NCI-H146 treated with DMSO at 0.1 percent for 48 hours (cell line): ENCODE results near the gene OR52I1.

Experiments
- DNase-seq: peaks from one replicate; lab custom pipeline; 2025; ENCODE audit not compliant: unreplicated experiment; lab: John Stamatoyannopoulos, UW

OR52I1 gene

DNA sequence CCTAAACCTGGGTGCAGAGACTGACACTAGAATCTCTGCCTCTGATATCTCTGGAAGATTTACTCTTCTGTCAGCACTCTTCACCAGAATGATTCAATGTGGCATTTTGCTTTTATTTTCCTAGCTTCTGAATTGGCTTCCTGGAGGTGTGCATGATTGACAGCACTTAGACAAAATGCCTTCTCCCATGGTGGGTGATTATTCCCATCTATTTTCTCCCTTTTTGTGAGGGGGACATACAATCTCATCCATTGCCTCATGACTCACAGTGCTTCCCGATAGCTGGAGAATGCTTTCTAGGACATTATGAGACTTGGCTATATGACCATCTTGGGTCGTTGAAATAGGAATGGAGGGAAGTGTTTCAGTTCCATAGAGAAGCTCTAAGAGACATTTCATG, 18.1 kb downstream of the OR52I1 start:
- no peak for DNase-seq

GRCh38 chr11:4615856-4616444, 22.1 kb downstream of the OR52I1 start:
- no peak for DNase-seq

DNA sequence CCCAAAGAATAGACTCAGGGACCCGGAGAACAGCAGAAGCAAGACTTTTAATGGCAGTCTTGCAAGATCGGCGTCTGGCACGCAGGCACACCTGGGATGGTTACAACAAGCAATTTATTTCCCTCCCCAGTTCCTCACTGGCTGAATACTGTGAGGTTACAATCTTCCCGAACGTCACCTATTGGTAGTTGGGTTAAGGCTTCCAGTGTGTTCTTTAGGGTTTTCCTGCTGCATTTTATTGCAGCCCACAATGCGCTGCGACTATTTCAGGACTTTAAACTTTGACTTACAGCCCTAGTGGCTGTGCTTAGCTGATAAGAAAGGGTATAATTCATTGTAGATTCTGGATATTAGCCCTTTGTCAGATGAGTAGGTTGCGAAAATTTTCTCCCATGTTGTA, 25.7 kb downstream of the OR52I1 start:
- no peak for DNase-seq

DNA sequence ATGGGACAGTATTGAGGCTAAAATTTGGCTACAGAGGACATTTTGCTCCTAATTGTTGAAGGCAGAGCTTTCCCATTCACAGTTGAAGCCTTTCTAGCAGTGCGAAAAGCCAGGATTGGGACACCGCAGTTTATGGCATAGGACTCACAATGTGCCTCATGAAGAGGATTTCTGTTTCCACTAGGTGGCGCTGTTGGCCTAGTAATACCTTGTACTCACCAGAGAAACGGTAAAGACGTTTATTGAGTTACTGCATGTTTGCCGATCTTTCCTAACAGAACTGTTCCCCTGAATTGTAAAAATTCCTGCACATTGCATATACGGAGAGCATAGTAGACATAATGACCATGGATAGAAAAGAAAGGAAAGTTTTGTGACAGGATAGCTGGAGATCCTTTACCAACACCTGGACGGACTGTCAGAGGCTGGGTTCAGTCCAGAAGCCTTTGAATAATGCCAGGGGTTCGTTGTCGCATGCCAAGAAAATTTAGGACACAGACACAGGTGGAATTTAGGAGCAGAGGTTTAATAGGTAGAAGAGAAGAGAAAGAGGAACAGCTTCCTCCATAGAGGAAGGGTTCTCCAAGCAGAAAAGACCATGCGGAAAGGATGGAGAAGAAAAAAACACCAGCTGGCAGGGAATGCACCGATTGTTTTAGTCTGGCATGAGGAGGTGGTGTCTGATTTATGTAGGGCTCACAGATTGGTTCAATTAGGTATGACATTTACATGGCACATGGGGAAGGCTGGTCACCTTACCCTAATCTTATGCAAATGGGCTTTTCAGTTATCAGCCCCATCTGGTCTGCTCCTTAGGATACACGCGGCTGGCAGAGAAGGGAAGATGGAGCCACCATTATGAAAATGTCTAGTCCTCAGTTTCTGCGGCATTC, 32.6 kb downstream of the OR52I1 start:
- peak; percentile 81 for DNase-seq

DNA sequence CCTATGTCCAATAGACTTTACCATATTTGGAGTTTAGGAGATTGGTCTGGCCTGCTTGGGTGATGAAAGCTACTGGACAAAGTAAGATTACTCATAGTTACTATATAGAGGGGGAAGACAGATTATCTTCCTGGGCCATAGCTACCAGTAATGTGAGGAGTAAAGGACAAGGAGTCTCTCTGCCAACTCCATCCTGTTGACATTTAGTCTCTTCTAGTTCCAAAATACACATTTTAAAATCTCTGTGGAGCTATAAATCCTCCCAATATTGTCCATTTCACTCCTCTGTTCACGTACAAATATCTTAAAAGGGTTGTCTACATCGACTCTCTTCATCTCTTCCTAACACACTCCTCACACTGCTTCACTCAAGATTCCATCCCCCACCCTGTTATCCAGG, 42.3 kb downstream of the OR52I1 start:
- DNase-seq = no peak

DNA sequence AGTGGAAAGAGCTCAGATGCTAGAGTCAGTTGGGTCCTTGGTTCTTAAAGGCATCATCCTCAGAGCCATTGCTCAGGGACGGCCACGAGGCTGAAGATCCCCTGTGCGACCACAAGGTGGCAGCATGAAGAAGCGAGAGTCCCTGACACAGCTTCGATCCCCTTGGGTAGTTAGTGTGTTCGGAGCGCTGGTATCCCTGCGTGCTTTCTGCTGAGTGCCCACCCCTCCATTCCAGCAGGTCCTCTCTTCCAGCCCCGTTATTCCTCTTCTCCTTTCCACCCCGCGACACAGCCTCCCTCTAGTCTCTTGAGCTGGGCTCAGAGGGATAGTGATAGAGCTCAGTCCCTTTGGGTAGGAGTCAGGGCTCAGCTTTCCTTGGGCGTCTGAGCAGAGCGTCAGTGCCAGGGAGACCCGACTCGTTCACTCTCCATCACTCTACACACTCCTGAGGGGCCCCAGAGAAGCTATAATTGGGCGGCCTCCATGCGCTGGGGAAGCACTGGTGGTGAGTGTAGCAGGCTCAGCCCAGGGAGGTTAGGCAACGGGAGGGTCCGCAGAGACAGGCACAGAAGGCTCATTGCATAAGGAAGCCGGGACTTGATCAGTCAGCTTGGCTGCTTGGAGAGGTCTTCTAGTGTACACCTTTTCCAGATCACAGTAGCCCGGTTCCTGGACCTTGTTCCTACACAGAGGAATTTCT, 43.3 kb downstream of the OR52I1 start, which contains the start of gene OR51D1:
Gene OR51D1 (plus strand): TSS at position 516 of the 700 bp plus-strand sequence. CDS start 2,314 bp downstream, outside the sequence.
- DNase-seq = peak; percentile 79

DNA sequence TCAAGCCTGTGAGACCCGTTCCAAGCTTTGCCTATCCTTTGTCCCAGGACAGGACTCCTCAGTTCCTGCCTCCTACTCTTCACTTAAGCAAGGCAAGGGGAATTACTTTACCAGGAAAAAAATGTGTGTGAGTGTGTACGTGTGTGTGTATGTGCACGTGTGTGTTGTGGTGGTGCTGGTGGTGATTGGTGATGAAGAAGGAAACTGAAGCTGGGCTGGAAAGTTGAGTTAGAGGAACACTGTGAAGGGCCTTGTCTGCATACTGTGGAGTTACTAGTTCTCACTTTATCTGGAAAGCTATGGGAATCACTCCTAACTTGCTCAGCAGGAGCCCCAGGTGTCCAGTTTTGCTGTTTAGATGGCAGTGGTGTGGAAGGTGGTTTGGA, 43.8 kb downstream of the OR52I1 start:
- DNase-seq = peak; percentile 14

DNA sequence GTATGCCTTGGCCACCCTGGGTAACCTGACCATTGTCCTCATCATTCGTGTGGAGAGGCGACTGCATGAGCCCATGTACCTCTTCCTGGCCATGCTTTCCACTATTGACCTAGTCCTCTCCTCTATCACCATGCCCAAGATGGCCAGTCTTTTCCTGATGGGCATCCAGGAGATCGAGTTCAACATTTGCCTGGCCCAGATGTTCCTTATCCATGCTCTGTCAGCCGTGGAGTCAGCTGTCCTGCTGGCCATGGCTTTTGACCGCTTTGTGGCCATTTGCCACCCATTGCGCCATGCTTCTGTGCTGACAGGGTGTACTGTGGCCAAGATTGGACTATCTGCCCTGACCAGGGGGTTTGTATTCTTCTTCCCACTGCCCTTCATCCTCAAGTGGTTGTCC, 46.1 kb downstream of the OR52I1 start:
- no peak for DNase-seq

- no peak for DNase-seq
Observed at GRCh38 chr11:4641501-4641900, 47.7 kb downstream of the OR52I1 start.

DNA sequence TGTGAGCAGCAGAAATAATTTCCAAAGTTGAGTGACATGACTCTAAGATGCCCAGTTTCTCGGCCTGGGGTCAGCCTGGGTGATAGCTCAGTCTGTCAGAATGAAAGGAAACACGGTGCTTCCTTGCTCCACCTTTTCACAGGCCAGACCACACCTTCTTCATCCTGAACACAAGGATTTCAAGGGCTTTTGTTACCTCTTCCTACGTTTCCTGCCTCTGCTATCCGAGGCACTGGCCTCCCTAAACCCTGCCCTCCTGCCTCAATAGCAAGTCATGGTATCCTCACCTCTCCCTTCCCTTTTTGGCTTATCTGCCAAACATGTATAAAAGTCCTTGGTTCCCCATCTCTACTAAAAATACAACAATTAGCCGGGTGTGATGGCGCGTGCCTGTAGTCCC, 48.2 kb downstream of the OR52I1 start:
- no peak for DNase-seq

DNA sequence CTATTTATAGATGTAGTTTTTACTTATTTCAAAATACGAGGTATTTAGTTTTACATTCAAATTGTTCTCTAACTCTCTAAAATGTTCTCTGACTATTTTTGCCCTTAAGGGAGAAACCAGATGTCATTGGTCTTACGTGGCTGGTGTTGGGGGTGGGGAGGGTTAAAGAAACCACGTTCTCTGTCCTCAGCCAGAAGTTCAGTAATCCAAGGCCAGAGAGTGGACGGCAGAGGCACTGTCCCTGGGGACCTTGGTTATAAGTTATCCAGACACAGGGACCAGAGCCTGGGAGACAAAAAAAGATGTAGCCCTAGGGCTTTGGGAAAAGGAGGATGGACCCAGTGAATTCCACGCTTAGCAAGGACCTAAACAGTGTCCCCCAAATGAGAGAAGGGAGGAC, 49.2 kb downstream of the OR52I1 start:
- DNase-seq = no peak

DNA sequence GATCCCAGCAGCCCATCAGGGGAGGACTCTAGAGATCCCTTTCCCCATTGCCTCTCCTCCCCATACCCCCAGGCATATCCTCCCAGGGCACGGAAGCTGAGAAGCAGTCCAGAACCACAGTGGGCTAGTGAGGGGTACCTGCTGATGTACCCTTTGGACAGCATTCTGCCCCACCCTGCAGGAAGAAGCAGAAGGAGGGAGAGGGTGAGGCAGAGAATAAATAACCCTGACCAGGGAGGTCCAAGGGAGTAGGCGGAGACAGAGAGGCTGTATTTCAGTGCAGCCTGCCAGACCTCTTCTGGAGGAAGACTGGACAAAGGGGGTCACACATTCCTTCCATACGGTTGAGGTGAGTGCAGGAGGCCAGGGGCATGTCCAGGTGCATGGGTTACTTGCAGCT, 49.8 kb downstream of the OR52I1 start, which contains the start of gene OR51E1:
Gene OR51E1 (plus strand): TSS at position 301 of the 400 bp plus-strand sequence. CDS start 8,545 bp downstream, outside the sequence.
- DNase-seq = no peak

GRCh38 chr11:4644233-4644632, 50.4 kb downstream of the OR52I1 start:
- DNase-seq = no peak
